HepG2 (cell line): ENCODE data around the gene FAM216A. TPM values are rescaled to one million over a fixed set of nuclear protein-coding genes. Genes with fewer than 3 reads are reported as not detected.

Experiments used
- CBX5 ChIP-seq: sonication (generic); formaldehyde crosslinking; IDR thresholded peaks from 2 replicates; pipeline ENCODE4 v1.4.0; 2020; ENCODE audit warnings: missing genetic modification reagents, borderline replicate concordance
- GATA4 ChIP-seq: sonication (generic); IDR thresholded peaks from 2 replicates; pipeline ENCODE4 v1.6.1; 2016; ENCODE audit warnings: antibody characterized with exemption, low read depth, borderline replicate concordance
- HMG20B ChIP-seq: conservative IDR thresholded peaks from 2 replicates; pipeline ENCODE4 v1.6.1; 2016; ENCODE audit warnings: missing genetic modification reagents, missing compliant biosample characterization
- KDM4B ChIP-seq: sonication (generic); formaldehyde crosslinking; IDR thresholded peaks from 2 replicates; pipeline ENCODE4 v1.4.0; 2020; ENCODE audit warnings: missing genetic modification reagents
- KLF11 ChIP-seq: IDR thresholded peaks from 2 replicates; pipeline ENCODE4 v1.6.1; 2016; ENCODE audit warnings: missing compliant biosample characterization
- KLF15 ChIP-seq: sonication (generic); formaldehyde crosslinking; IDR thresholded peaks from 2 replicates; pipeline ENCODE4 v1.8.1; 2023; ENCODE audit warnings: borderline replicate concordance, mild to moderate bottlenecking, inconsistent platforms, missing genetic modification reagents, mixed read lengths
- MTA1 ChIP-seq: sonication (generic); formaldehyde crosslinking; IDR thresholded peaks from 2 replicates; pipeline ENCODE4 v1.4.0; 2020; ENCODE audit warnings: missing genetic modification reagents, mild to moderate bottlenecking, borderline replicate concordance
- NCOA5 ChIP-seq: sonication (generic); formaldehyde crosslinking; IDR thresholded peaks from 2 replicates; pipeline ENCODE4 v1.4.0; 2020; ENCODE audit warnings: missing genetic modification reagents
- RNF2 ChIP-seq: fragments of 450-650 bp; conservative IDR thresholded peaks from 2 replicates; pipeline ENCODE4 v1.6.1; 2016; ENCODE audit warnings: low read depth
- RORA ChIP-seq: sonication (generic); formaldehyde crosslinking; IDR thresholded peaks from 2 replicates; pipeline ENCODE4 v1.5.0; 2020; ENCODE audit warnings: mild to moderate bottlenecking, missing genetic modification reagents, moderate library complexity
- SNAPC4 ChIP-seq: sonication (generic); formaldehyde crosslinking; IDR thresholded peaks from 2 replicates; pipeline ENCODE4 v1.4.0; 2020; ENCODE audit warnings: mild to moderate bottlenecking, missing genetic modification reagents
- TEF ChIP-seq: sonication (generic); formaldehyde crosslinking; IDR thresholded peaks from 2 replicates; pipeline ENCODE4 v1.5.0; 2020; ENCODE audit warnings: missing genetic modification reagents
- TP53 ChIP-seq: sonication (generic); formaldehyde crosslinking; conservative IDR thresholded peaks from 2 replicates; pipeline ENCODE4 v1.4.0; 2020; ENCODE audit warnings: missing genetic modification reagents
- USF2 ChIP-seq, 2 experiments: sonication (generic) in 1 of 2; formaldehyde crosslinking in 1 of 2; IDR thresholded peaks; 2 replicates each; pipeline versions ENCODE4 v1.5.1 to v1.6.1; 2011 to 2020; ENCODE audit warnings: borderline replicate concordance in 1 of 2, low read depth in 1 of 2, low read length in 1 of 2, mild to moderate bottlenecking in 1 of 2, missing genetic modification reagents in 1 of 2, moderate library complexity in 1 of 2
- ZFP36L1 ChIP-seq: sonication (generic); formaldehyde crosslinking; IDR thresholded peaks from 2 replicates; pipeline ENCODE4 v1.8.0; 2022; ENCODE audit warnings: mild to moderate bottlenecking, missing genetic modification reagents, moderate library complexity
- ZNF331 ChIP-seq: sonication (generic); formaldehyde crosslinking; IDR thresholded peaks from 2 replicates; pipeline ENCODE4 v1.4.0; 2020; ENCODE audit warnings: missing genetic modification reagents
- ZNF451 ChIP-seq: sonication (generic); formaldehyde crosslinking; IDR thresholded peaks from 2 replicates; pipeline ENCODE4 v1.5.0; 2020; ENCODE audit warnings: mild to moderate bottlenecking, missing genetic modification reagents
- ZNF557 ChIP-seq: sonication (generic); formaldehyde crosslinking; IDR thresholded peaks from 2 replicates; pipeline ENCODE4 v1.4.0; 2020; ENCODE audit warnings: missing genetic modification reagents
- ZNF616 ChIP-seq: sonication (generic); formaldehyde crosslinking; IDR thresholded peaks from 2 replicates; pipeline ENCODE4 v1.5.0; 2020; ENCODE audit warnings: low read depth, mild to moderate bottlenecking, missing genetic modification reagents
- ZNF674 ChIP-seq: sonication (generic); formaldehyde crosslinking; IDR thresholded peaks from 2 replicates; pipeline ENCODE4 v1.5.0; 2020; ENCODE audit warnings: low read depth, mild to moderate bottlenecking, missing genetic modification reagents
- ZNF703 ChIP-seq: sonication (generic); formaldehyde crosslinking; IDR thresholded peaks from 2 replicates; pipeline ENCODE4 v1.5.1; 2020; ENCODE audit warnings: missing genetic modification reagents, mild to moderate bottlenecking, moderate library complexity, borderline replicate concordance
- polyA plus RNA-seq, 8 experiments: library from polyadenylated mRNA; depleted of rRNA in 3 of 8; stranded (reverse) in 7 of 8; unstranded in 1 of 8; fragments of >200 nt; fragmentation: Illumina TruSeq in 4 of 8; extraction: Trizol in 4 of 8; gene quantifications; 2 replicates each; pipeline versions ENCODE4 v1.2.1 to v1.2.3, GENCODE V29; 2011 to 2016; ENCODE audit warnings: low read depth in 4 of 8, missing spikeins in 1 of 8, mixed read lengths in 1 of 8; ENCODE audit not compliant: insufficient read depth in 1 of 8
- total RNA-seq, 5 experiments: library from RNA; depleted of rRNA; stranded (reverse); fragments of >200 nt; fragmentation: Illumina TruSeq; extraction: Trizol; gene quantifications; 2 replicates each; pipeline ENCODE4 v1.2.3, GENCODE V29; 2016; ENCODE audit warnings: low read depth in 1 of 5

Gene FAM216A
- total and polyA plus RNA-seq, 2 of the 13 experiments (the other 11 are each of a cell fraction or from before 2014, with no cell fraction given) = 20.3 to 31.2 TPM

- TF ChIP-seq GATA4 = no peak
- peak; percentile 90 for TF ChIP-seq SNAPC4
- TF ChIP-seq ZFP36L1 = peak; percentile 99
- TF ChIP-seq MTA1 (CRISPR knock-in tag) = peak; percentile 88
- peak; percentile 89 for TF ChIP-seq ZNF616 (CRISPR knock-in tag)
- peak; percentile 97 for TF ChIP-seq ZNF557 (CRISPR knock-in tag)
- peak; percentile 15; the same call in 1 of the 2 replicates for TF ChIP-seq TEF (CRISPR knock-in tag)
- peak; percentile 76; the same call in 1 of the 2 replicates for TF ChIP-seq TP53 (CRISPR knock-in tag)
- peak; percentile 16; the same call in 1 of the 2 replicates for TF ChIP-seq CBX5 (CRISPR knock-in tag)
- peak; percentile 64 for TF ChIP-seq ZNF703 (CRISPR knock-in tag)
- TF ChIP-seq KLF11 = peak; percentile 85
- no peak for TF ChIP-seq NCOA5 (CRISPR knock-in tag)
- TF ChIP-seq ZNF451 (CRISPR knock-in tag) = 0 out of 2 replicates have a peak, but pooled peaks have one; percentile 64
- no peak; the same call in 1 of the 2 replicates for TF ChIP-seq HMG20B (CRISPR knock-in tag)
- peak; percentile 89 for TF ChIP-seq ZNF331 (CRISPR knock-in tag)
- TF ChIP-seq USF2 (IDR thresholded peaks at IDR 0.05; ENCODE audit: low read depth, low read length) = no peak
- TF ChIP-seq USF2 (CRISPR knock-in tag; IDR thresholded peaks at IDR 0.05; ENCODE audit: borderline replicate concordance) = no peak; the same call in 1 of the 2 replicates
- TF ChIP-seq RORA = no peak
- peak; percentile 31; the same call in 1 of the 2 replicates for TF ChIP-seq KDM4B
- peak; percentile 67 for TF ChIP-seq KLF15 (CRISPR knock-in tag)
- TF ChIP-seq ZNF674 = no peak
- TF ChIP-seq RNF2 = peak; percentile 97
These were observed 33.4 kb downstream of the FAM216A start, which contains the start of the genes RAD9B and VPS29 (continued) for GRCh38 chr12:110501752-110502738.
